AG04450 (cell line): ENCODE measurements around the gene BPIFA3. TPM values are rescaled to one million over a fixed set of nuclear protein-coding genes. Genes with fewer than 3 reads are reported as not detected.

ENCODE experiments used
- CTCF ChIA-PET: fragments of 300-600, 350-600 bp; formaldehyde crosslinking; extraction: SDS; loops from one replicate; lab custom pipeline; 2022; ENCODE audit warnings: antibody characterized with exemption, inconsistent platforms; lab: Charles Lee
- POLR2A ChIA-PET: fragments of 350-600 bp; formaldehyde crosslinking; extraction: SDS; loops from one replicate; lab custom pipeline; 2021; ENCODE audit warnings: antibody characterized with exemption, inconsistent platforms; lab: Yijun Ruan, JAX
- DNase-seq: peaks from one replicate; pipeline ENCODE4 v3.0.0-alpha.2; 2011; ENCODE audit warnings: low read depth, low spot score
- H3K27ac ChIP-seq: one replicate; pipeline ENCODE4 v1.5.1; 2012; ENCODE audit warnings: low read depth, low read length, control low read depth
- H3K27me3 ChIP-seq: one replicate; pipeline ENCODE4 v1.6.0; 2012; ENCODE audit warnings: low read length; ENCODE audit not compliant: control insufficient read depth, insufficient read depth
- H3K4me3 ChIP-seq: 2 replicates; pipeline ENCODE4 v1.5.1; 2011; ENCODE audit warnings: mild to moderate bottlenecking, low read depth, low read length, control low read depth
- H3K9me3 ChIP-seq: 2 replicates; pipeline ENCODE4 v1.5.1; 2012; ENCODE audit warnings: low read length; ENCODE audit not compliant: control insufficient read depth, insufficient read depth
- polyA plus RNA-seq: library from polyadenylated mRNA; depleted of rRNA; stranded (reverse); fragments of >200 nt; gene quantifications from 2 replicates; pipeline ENCODE4 v1.2.3, GENCODE V29; 2011
- TF ChIP-seq, protein P1 (sequence below): IDR thresholded peaks from 2 replicates; pipeline ENCODE4 v1.5.1; 2011; ENCODE audit warnings: low read depth, low read length, control low read depth, inconsistent platforms

The BPIFA3 gene
- polyA plus RNA-seq, 1 experiment, result not detected

DNA sequence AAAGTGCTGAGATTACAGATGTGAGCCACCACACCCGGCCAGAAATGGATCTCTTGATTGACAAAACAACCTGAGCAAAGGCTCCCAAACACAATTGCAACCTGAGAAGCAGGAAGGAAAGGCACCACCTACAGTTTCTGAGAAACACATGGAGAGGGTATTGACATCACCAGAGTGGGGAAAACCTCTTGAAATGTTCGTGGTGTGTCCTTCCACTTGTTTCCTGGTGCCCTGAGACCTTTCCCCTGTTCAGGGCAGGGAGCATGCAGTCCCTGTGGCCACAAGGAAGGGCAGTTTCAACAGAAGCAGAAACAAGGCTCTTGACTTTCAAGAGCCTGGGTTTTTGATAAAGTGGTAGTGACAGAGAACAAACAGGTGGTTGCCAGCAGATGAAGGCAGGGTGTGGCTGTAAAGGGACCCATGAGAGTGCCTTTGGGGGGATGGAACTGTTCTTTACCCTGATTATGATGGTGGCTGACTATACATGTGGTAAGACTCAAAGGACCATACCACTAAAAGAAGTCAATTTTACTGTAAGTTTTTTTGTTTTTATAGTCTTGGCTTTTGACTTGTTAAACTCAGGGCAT lies 15.4 kb downstream of the BPIFA3 start:
- H3K27ac ChIP-seq, result no peak overlapping the region
- ChIA-PET POLR2A (no interaction called here), CTCF (no interaction called here)
- H3K27me3 ChIP-seq, result no peaks in the 10 kb centered on the region
- H3K4me3 ChIP-seq, result no peak overlapping the region
- no peak for DNase-seq
- H3K9me3 ChIP-seq, result no peaks in the 10 kb centered on the region
- TF ChIP-seq, protein P1, sequence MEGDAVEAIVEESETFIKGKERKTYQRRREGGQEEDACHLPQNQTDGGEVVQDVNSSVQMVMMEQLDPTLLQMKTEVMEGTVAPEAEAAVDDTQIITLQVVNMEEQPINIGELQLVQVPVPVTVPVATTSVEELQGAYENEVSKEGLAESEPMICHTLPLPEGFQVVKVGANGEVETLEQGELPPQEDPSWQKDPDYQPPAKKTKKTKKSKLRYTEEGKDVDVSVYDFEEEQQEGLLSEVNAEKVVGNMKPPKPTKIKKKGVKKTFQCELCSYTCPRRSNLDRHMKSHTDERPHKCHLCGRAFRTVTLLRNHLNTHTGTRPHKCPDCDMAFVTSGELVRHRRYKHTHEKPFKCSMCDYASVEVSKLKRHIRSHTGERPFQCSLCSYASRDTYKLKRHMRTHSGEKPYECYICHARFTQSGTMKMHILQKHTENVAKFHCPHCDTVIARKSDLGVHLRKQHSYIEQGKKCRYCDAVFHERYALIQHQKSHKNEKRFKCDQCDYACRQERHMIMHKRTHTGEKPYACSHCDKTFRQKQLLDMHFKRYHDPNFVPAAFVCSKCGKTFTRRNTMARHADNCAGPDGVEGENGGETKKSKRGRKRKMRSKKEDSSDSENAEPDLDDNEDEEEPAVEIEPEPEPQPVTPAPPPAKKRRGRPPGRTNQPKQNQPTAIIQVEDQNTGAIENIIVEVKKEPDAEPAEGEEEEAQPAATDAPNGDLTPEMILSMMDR, result no peak

DNA sequence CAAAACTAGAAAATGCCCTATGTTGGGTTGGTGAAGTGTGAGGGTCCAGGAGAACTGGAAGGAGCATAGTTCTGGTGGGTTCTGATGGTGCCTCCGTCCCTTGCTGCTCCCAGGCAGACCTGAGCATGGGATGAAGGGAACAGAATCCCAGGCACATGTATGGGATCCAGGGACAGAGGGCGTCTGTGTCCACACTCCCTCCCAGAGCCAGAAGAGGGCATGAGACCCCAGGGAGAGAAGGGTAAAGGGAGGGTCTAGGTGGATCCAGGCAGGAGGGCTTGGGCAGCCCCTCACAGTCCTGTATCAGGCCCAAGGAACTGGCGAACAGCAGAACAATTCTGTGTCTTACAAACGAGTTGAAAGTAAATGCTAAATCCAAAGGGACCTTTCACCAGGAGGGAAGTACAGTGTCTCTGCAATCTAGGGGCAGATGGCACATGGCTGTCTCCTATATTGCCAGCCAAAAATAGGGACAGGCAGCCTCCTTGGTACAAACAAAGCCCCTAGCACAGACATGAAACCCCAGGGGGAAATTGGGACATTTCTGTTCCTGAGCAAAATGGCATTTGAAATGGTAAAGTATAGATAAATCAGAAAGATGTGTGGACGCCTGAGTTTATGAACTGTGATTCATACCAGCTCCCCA lies 16.1 kb downstream of the BPIFA3 start:
- CTCF ChIA-PET, result no interaction called here
- H3K27me3 ChIP-seq, result no peaks in the 10 kb centered on the region

DNA sequence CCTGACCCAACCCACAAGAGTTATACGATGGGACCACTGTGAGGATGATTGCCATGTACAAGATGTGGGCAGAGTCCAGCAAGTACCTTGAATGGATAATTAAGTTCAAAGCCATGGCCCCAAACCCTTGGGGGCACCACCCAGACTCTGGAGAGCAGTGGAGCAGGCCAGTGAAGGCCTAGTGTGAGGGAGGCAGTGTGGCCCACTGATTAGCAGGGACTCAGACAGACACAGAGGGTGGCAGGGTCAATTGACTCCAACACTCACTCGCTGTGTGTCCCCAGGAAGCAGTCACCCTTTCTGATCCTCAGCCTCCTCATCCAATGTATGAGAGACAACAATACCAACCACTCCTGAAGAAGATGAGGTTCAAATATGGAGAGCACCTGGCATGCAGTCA lies 16.9 kb downstream of the BPIFA3 start:
- Histone ChIP-seq H3K27me3 (peaks cover 2% of the 10 kb centered on the region), H3K9me3 (no peaks in the 10 kb centered on the region), H3K4me3 (no peak overlapping the region), H3K27ac (no peak overlapping the region)
- POLR2A ChIA-PET, result no interaction called here
- CTCF ChIA-PET, result no interaction called here
- TF ChIP-seq, protein P1, result no peak
- no peak for DNase-seq

More for the DNA sequence above, 16.1 kb downstream of the BPIFA3 start:
- no peak overlapping the region for H3K4me3 ChIP-seq
- no peak for DNase-seq
- no peak overlapping the region for H3K27ac ChIP-seq
- POLR2A ChIA-PET, result no interaction called here
- H3K9me3 ChIP-seq, result no peaks in the 10 kb centered on the region
- TF ChIP-seq, protein P1, result no peak

DNA sequence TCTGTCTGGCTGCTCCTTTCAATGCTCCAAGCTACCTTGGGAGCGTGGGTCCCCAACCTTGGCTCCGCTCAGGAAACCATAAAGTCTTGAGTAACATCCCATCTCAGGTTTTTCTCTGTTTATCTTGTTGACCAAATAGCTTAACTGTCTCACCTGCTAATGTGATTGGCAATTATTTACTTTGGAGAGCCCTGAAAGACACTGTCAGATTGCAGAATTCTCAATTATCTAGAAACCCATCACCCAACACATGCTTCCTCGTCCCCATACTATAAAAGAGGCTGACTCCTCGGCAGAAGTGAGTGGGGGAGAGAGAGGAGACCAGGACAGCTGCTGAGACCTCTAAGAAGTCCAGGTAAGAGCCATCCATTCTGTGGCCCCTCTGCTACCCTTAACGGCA lies 18.5 kb downstream of the BPIFA3 start, which contains the start of gene BPIFA1:
Gene BPIFA1, plus strand, starts transcription at position 301 of the 400 bp plus-strand sequence. CDS start 1,716 bp downstream, outside the sequence.
- H3K27me3 ChIP-seq, result peaks cover 2% of the 10 kb centered on the region
- H3K27ac ChIP-seq, result no peak within 1 kb of the TSS
- H3K9me3 ChIP-seq, result no peaks in the 10 kb centered on the region
- CTCF ChIA-PET, result no interaction called here
- TF ChIP-seq, protein P1, result no peak
- POLR2A ChIA-PET, result no interaction called here
- no peak within 1 kb of the TSS for H3K4me3 ChIP-seq
- DNase-seq, result no peak

DNA sequence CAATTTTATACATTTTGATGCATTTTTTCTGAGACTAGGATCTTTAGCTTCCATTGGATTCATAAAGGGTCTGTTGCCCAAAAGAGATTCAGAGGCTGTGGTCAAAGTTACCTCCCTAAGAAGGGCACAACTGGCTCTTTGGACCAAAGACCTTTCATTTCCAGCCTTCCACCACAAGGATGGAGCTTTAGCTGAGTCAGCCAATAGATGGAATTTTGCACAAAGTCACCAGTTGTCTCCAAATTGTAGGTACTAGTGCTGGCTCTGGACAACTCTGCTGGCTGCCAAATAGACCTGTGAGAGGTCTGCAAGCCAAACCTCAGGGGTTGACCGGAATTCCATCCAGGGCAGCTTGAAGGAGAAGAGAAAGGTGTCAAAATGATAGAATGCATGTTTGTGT lies 19.2 kb downstream of the BPIFA3 start:
- peaks cover 2% of the 10 kb centered on the region for H3K27me3 ChIP-seq
- TF ChIP-seq, protein P1, result no peak
- no peak for DNase-seq
- ChIA-PET POLR2A (no interaction called here), CTCF (interaction anchor here (1.2 kb wide), 1 partner anchor 63 kb away, joined by 3 read pairs; no protein-coding TSS in a partner anchor)
- H3K27ac ChIP-seq, result no peak overlapping the region
- no peak overlapping the region for H3K4me3 ChIP-seq
- H3K9me3 ChIP-seq, result no peaks in the 10 kb centered on the region
